ENCODE measurements around the gene TFEB. TPM values are rescaled to one million over a fixed set of nuclear protein-coding genes. Genes with fewer than 3 reads are reported as not detected.

TFEB gene
- polyA plus RNA-seq, 4 donors, result 4.5 to 10.2 (median 9.1) TPM

- DNase-seq (ENCODE audit: low read depth in 4 of 4, low spot score in 3 of 4), result no peak
Measured at GRCh38 chr6:41709375-41709774, 26.0 kb downstream of the TFEB start.

- DNase-seq (ENCODE audit: low read depth in 4 of 4, low spot score in 3 of 4), result no peak
Measured at GRCh38 chr6:41708856-41709255, 26.6 kb downstream of the TFEB start.

- no peak for DNase-seq (ENCODE audit: low read depth in 4 of 4, low spot score in 3 of 4)
Measured at GRCh38 chr6:41707565-41708200, 27.7 kb downstream of the TFEB start.

- DNase-seq (ENCODE audit: low read depth in 4 of 4, low spot score in 3 of 4), result no peak
Measured at GRCh38 chr6:41706876-41707564, 28.4 kb downstream of the TFEB start.

- no peak for DNase-seq (ENCODE audit: low read depth in 4 of 4, low spot score in 3 of 4)
Measured at GRCh38 chr6:41705996-41706835, 29.2 kb downstream of the TFEB start.

GRCh38 chr6:41705311-41705995 is 30.0 kb downstream of the TFEB start:
- DNase-seq (ENCODE audit: low read depth in 4 of 4, low spot score in 3 of 4), result no peak

GRCh38 chr6:41704656-41705310 is 30.6 kb downstream of the TFEB start:
- no peak for DNase-seq (ENCODE audit: low read depth in 4 of 4, low spot score in 3 of 4)

GRCh38 chr6:41704028-41704427 is 31.4 kb downstream of the TFEB start:
- no peak for DNase-seq (ENCODE audit: low read depth in 4 of 4, low spot score in 3 of 4)

GRCh38 chr6:41702771-41703494 is 32.5 kb downstream of the TFEB start:
- no peak for DNase-seq (ENCODE audit: low read depth in 4 of 4, low spot score in 3 of 4)

- DNase-seq (ENCODE audit: low read depth in 4 of 4, low spot score in 3 of 4), result no peak
Measured at GRCh38 chr6:41702089-41702745, 33.2 kb downstream of the TFEB start.

GRCh38 chr6:41700463-41701347 is 34.7 kb downstream of the TFEB start:
- DNase-seq (ENCODE audit: low read depth in 4 of 4, low spot score in 3 of 4), result no peak

- DNase-seq (ENCODE audit: low read depth in 4 of 4, low spot score in 3 of 4), result no peak
Measured at GRCh38 chr6:41699063-41699462, 36.3 kb downstream of the TFEB start.

GRCh38 chr6:41697861-41698781 is 37.3 kb downstream of the TFEB start:
- no peak for DNase-seq (ENCODE audit: low read depth in 4 of 4, low spot score in 3 of 4)

GRCh38 chr6:41696788-41697187 is 38.6 kb downstream of the TFEB start:
- no peak for DNase-seq (ENCODE audit: low read depth in 4 of 4, low spot score in 3 of 4)

GRCh38 chr6:41695825-41696224 is 39.6 kb downstream of the TFEB start:
- no peak for DNase-seq (ENCODE audit: low read depth in 4 of 4, low spot score in 3 of 4)

- DNase-seq (ENCODE audit: low read depth in 4 of 4, low spot score in 3 of 4), result no peak
Measured at GRCh38 chr6:41694815-41695526, 40.4 kb downstream of the TFEB start.

All from left renal pelvis (tissue), 4 donors.